ENCODE results near the gene CD3E. TPM values are rescaled to one million over a fixed set of nuclear protein-coding genes. Genes with fewer than 3 reads are reported as not detected.

CD3E gene
- total and polyA plus RNA-seq, 2 of the 13 experiments (the other 11 are each of a cell fraction or from before 2014, with no cell fraction given) = not detected

- TF ChIP-seq PPARG (CRISPR knock-in tag; conservative IDR thresholded peaks at IDR 0.05) (peak; percentile 77), PBX2 (CRISPR knock-in tag; IDR thresholded peaks at IDR 0.05) (no peak), ELF3 (CRISPR knock-in tag; IDR thresholded peaks at IDR 0.05) (0 out of 2 replicates have a peak, but pooled peaks have one; percentile 37), DRAP1 (CRISPR knock-in tag; IDR thresholded peaks at IDR 0.05) (0 out of 2 replicates have a peak, but pooled peaks have one; percentile 21), MIER3 (CRISPR knock-in tag; IDR thresholded peaks at IDR 0.05; ENCODE audit: borderline replicate concordance) (0 out of 2 replicates have a peak, but pooled peaks have one; percentile 39), MIXL1 (CRISPR knock-in tag; IDR thresholded peaks at IDR 0.05) (peak; percentile 68; the same call in 1 of the 2 replicates), FOXK1 (CRISPR knock-in tag; IDR thresholded peaks at IDR 0.05; ENCODE audit: borderline replicate concordance, low read depth) (peak; percentile 42; the same call in 1 of the 2 replicates), POLR2G (IDR thresholded peaks at IDR 0.05; ENCODE audit: low read depth, low read length) (no peak), KDM2A (CRISPR knock-in tag; IDR thresholded peaks at IDR 0.05; ENCODE audit: borderline replicate concordance, low read depth) (peak; percentile 51; the same call in 1 of the 2 replicates), ZBTB37 (CRISPR knock-in tag; IDR thresholded peaks at IDR 0.05) (no peak), SIX1 (CRISPR knock-in tag; IDR thresholded peaks at IDR 0.05; ENCODE audit: borderline replicate concordance) (peak; percentile 29; the same call in 1 of the 2 replicates), ZNF501 (CRISPR knock-in tag; IDR thresholded peaks at IDR 0.05) (no peak; the same call in 1 of the 2 replicates), POGZ (CRISPR knock-in tag; IDR thresholded peaks at IDR 0.05) (peak; percentile 69), ZHX1 (CRISPR knock-in tag; IDR thresholded peaks at IDR 0.05; ENCODE audit: low read depth) (no peak), AHDC1 (CRISPR knock-in tag; IDR thresholded peaks at IDR 0.05; ENCODE audit: borderline replicate concordance) (no peak), NCOR1 (IDR thresholded peaks at IDR 0.05; ENCODE audit: borderline replicate concordance, low read length) (peak; percentile 45; the same call in 1 of the 2 replicates), HINFP (CRISPR knock-in tag; IDR thresholded peaks at IDR 0.05; ENCODE audit: low read depth) (peak; percentile 99)
Observed at GRCh38 chr11:118290923-118291322, 13.6 kb upstream of the CD3E start (continued).
